GM12878 (cell line): ENCODE results near the gene WDR77. TPM values are rescaled to one million over a fixed set of nuclear protein-coding genes. Genes with fewer than 3 reads are reported as not detected.

ENCODE experiments used
- ATAC-seq: fragments of 200-7000 bp; cut with Tn5 transposase; 3 replicates; pipeline ENCODE4 v1.9.1; 2020; ENCODE audit warnings: mild to moderate bottlenecking, moderate library complexity
- BruUV-seq: library from RNA; stranded (reverse); fragments of 400-500 nt; replicated peaks from 2 replicates; lab custom pipeline; 2021; lab: Mats Ljungman, UMichigan
- CTCF ChIA-PET: fragments of 300-600 bp; sonication (Branson Sonifier 250); formaldehyde crosslinking; extraction: SDS; loops from one replicate; lab custom pipeline; 2021; ENCODE audit warnings: inconsistent platforms; lab: Yijun Ruan, JAX
- POLR2A ChIA-PET: fragments of 350-600 bp; formaldehyde crosslinking; extraction: SDS; loops from one replicate; lab custom pipeline; 2021; ENCODE audit warnings: inconsistent platforms; lab: Charles Lee
- RAD21 ChIA-PET: fragments of 300-600 bp; sonication (Branson Sonifier 250); formaldehyde crosslinking; loops from one replicate; lab custom pipeline; 2023; ENCODE audit warnings: antibody characterized with exemption; ENCODE audit not compliant: unreplicated experiment; lab: Charles Lee
- SMC1A ChIA-PET: fragments of 300-600 bp; sonication (Branson Sonifier 250); formaldehyde crosslinking; loops from one replicate; lab custom pipeline; 2023; ENCODE audit not compliant: unreplicated experiment, uncharacterized antibody; lab: Charles Lee
- DNase-seq: peaks from one replicate; pipeline ENCODE4 v3.0.0-alpha.2; 2011; ENCODE audit warnings: low read depth, low spot score
- FAIRE-seq: peaks from 3 replicates; lab custom pipeline; 2011; peaks lifted over from hg19 to GRCh38; lab: Jason Lieb, UNC
- H2AFZ ChIP-seq: 2 replicates; pipeline ENCODE4 v1.6.0; 2011; ENCODE audit warnings: low read depth, low read length, control low read depth; ENCODE audit not compliant: control insufficient read depth
- H3K27ac ChIP-seq: 2 replicates; pipeline ENCODE4 v1.5.1; 2011; ENCODE audit warnings: control low read depth; ENCODE audit not compliant: control insufficient read depth, insufficient read depth
- H3K27me3 ChIP-seq, 2 experiments: replicated peaks in 1 of 2; 2 replicates each; pipeline versions ENCODE4 v1.6.0 to v1.6.1; 2011; ENCODE audit warnings: low read length in 1 of 2; ENCODE audit not compliant: control insufficient read depth in 2 of 2, insufficient read depth in 2 of 2
- H3K36me3 ChIP-seq, 2 experiments: 2 replicates each; pipeline ENCODE4 v1.5.1; 2011; ENCODE audit warnings: low read length in 1 of 2; ENCODE audit not compliant: control insufficient read depth in 2 of 2, insufficient read depth in 2 of 2
- H3K4me1 ChIP-seq: 2 replicates; pipeline ENCODE4 v1.6.1; 2011; ENCODE audit warnings: mild to moderate bottlenecking, low read length, moderate library complexity, mixed read lengths; ENCODE audit not compliant: control insufficient read depth, insufficient read depth
- H3K4me2 ChIP-seq: 2 replicates; pipeline ENCODE4 v1.6.0; 2011; ENCODE audit warnings: control low read depth; ENCODE audit not compliant: control insufficient read depth, insufficient read depth
- H3K4me3 ChIP-seq: fragments of 200-600 bp; sonication (generic); 2 replicates; pipeline ENCODE4 v1.5.1; 2016
- H3K79me2 ChIP-seq: 2 replicates; pipeline ENCODE4 v1.6.0; 2011; ENCODE audit warnings: low read length; ENCODE audit not compliant: control insufficient read depth, insufficient read depth
- H3K9ac ChIP-seq: 2 replicates; pipeline ENCODE4 v1.8.0; 2011; ENCODE audit warnings: low read length, control low read depth, mixed read lengths; ENCODE audit not compliant: control insufficient read depth, insufficient read depth
- H3K9me3 ChIP-seq: replicated peaks from 3 replicates; pipeline ENCODE4 v1.5.1; 2011; ENCODE audit warnings: mild to moderate bottlenecking, low read length; ENCODE audit not compliant: control insufficient read depth, insufficient read depth
- H4K20me1 ChIP-seq: 2 replicates; pipeline ENCODE4 v1.6.0; 2011; ENCODE audit not compliant: control insufficient read depth, insufficient read depth
- BHLHE40 ChIP-seq, 2 experiments: fragments of 450-650 bp in 1 of 2; IDR thresholded peaks; 2 replicates each; pipeline ENCODE4 v1.6.1; 2011 to 2017; ENCODE audit warnings: low read depth in 2 of 2, borderline replicate concordance in 1 of 2, improper control_type of control experiment in 1 of 2, low read length in 1 of 2, mild to moderate bottlenecking in 1 of 2
- BMI1 ChIP-seq: fragments of 450-650 bp; IDR thresholded peaks from 2 replicates; pipeline ENCODE4 v1.6.1; 2016; ENCODE audit warnings: mild to moderate bottlenecking, moderate library complexity, borderline replicate concordance
- EED ChIP-seq: sonication (generic); IDR thresholded peaks from 2 replicates; pipeline ENCODE4 v1.6.1; 2016; ENCODE audit warnings: antibody characterized with exemption, low read depth
- HDAC2 ChIP-seq: fragments of 200-600 bp; sonication (generic); IDR thresholded peaks from 2 replicates; pipeline ENCODE4 v1.6.1; 2017
- POLR2A ChIP-seq: IDR thresholded peaks from 2 replicates; pipeline ENCODE4 v1.6.1; 2011; ENCODE audit warnings: low read depth, mild to moderate bottlenecking, low read length
- RAD21 ChIP-seq: IDR thresholded peaks from 2 replicates; pipeline ENCODE4 v1.6.1; 2011; ENCODE audit warnings: mild to moderate bottlenecking, low read depth, low read length, moderate library complexity; ENCODE audit not compliant: insufficient read depth
- RBBP5 ChIP-seq: fragments of 200-600 bp; sonication (generic); conservative IDR thresholded peaks from 2 replicates; pipeline ENCODE4 v1.6.1; 2016
- SIX5 ChIP-seq: IDR thresholded peaks from 2 replicates; pipeline ENCODE4 v1.6.1; 2011; ENCODE audit warnings: mild to moderate bottlenecking, low read depth, low read length, moderate library complexity; ENCODE audit not compliant: severe bottlenecking
- SREBF1 ChIP-seq: IDR thresholded peaks from 2 replicates; pipeline ENCODE4 v1.6.1; 2012; ENCODE audit warnings: mild to moderate bottlenecking, low read length
- TCF3 ChIP-seq: IDR thresholded peaks from 2 replicates; pipeline ENCODE4 v1.6.1; 2012; ENCODE audit warnings: low read depth, mild to moderate bottlenecking, low read length, borderline replicate concordance; ENCODE audit not compliant: insufficient read depth
- TCF7 ChIP-seq: IDR thresholded peaks from 2 replicates; pipeline ENCODE4 v1.6.1; 2014; ENCODE audit warnings: antibody characterized with exemption, borderline replicate concordance
- WGBS: methylation state at CpG from one replicate; pipeline ENCODE4 v1.1.6; 2016; ENCODE audit warnings: low lambda C conversion rate; ENCODE audit not compliant: insufficient replicate concordance, insufficient coverage; ENCODE audit errors: missing lambda C conversion rate; 5-methylcytosine and 5-hydroxymethylcytosine counted together
- in situ Hi-C: fragments of 300-500 bp; cut with MboI; formaldehyde crosslinking; loops from 9 replicates; pipeline ENCODE4 v1.14.3; 2018; ENCODE audit warnings: mixed read lengths
- intact Hi-C: fragments of 100-400 bp; cut with micrococcal nuclease; formaldehyde crosslinking; loops from one replicate; pipeline ENCODE4 v1.14.2; 2022; ENCODE audit not compliant: unreplicated experiment
- polyA plus RNA-seq, 11 experiments: library from polyadenylated mRNA; depleted of rRNA in 4 of 11; unstranded in 6 of 11; stranded (reverse) in 5 of 11; fragments of >200 nt; fragmentation: Nextera tagmentation in 4 of 11; fragmentation: Illumina TruSeq in 1 of 11; extraction: Ambion mirVana in 4 of 11; extraction: Trizol in 1 of 11; gene quantifications; 1 replicate in 1 of 11; 2 replicates in 10 of 11; pipeline versions ENCODE4 v1.2.1 to v1.2.3, GENCODE V29; 2011 to 2016; ENCODE audit warnings: inconsistent platforms in 2 of 11, missing spikeins in 2 of 11, low read depth in 1 of 11
- total RNA-seq, 4 experiments: library from RNA; depleted of rRNA in 3 of 4; stranded (reverse); fragments of >200 nt in 3 of 4; fragmentation: Illumina TruSeq in 1 of 4; extraction: Trizol in 1 of 4; gene quantifications; 2 replicates each; pipeline versions ENCODE4 v1.2.1 to v1.2.3, GENCODE V29; 2013 to 2021
- TF ChIP-seq, protein P1 (sequence below): fragments of 450-650 bp; IDR thresholded peaks from 2 replicates; pipeline ENCODE4 v1.6.1; 2017; ENCODE audit warnings: antibody characterized with exemption, mild to moderate bottlenecking, moderate library complexity
- TF ChIP-seq, protein P2 (sequence below): IDR thresholded peaks from 2 replicates; pipeline ENCODE4 v1.6.1; 2012; ENCODE audit warnings: low read depth, low read length, improper control_type of control experiment
- TF ChIP-seq, protein P3 (sequence below): fragments of 450-650 bp; IDR thresholded peaks from 2 replicates; pipeline ENCODE4 v1.6.1; 2017; ENCODE audit warnings: mild to moderate bottlenecking

WDR77 gene
- total and polyA plus RNA-seq, 10 of the 15 experiments (the other 5 are each of a cell fraction or from before 2014, with no cell fraction given), result 12.7 to 167 (median 67.1) TPM

DNA sequence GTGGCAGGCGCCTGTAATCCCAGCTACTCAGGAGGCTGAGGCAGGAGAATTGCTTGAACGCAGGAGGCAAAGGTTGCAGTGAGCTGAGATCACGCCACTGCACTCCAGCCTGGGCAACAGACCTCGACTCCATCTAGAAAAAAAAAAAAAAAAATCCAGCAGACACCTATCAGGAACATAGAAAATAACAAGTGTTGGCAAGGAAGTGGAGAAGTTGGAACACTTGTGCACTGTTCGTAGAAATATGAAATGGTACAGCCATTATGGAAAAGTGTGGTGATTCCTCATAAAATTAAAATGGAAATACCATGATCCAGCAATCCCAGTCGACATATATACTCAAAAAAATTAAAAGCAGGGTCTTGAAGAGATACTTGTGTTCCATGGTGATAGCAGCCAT is 12.7 kb upstream of the WDR77 start:
- POLR2A ChIA-PET, result interaction anchor here (0.6 to 0.7 kb wide), 2 partner anchors 1509 to 1551 kb away, joined by 3 to 6 read pairs; partner anchors contain the start of gene CSF1
- Histone ChIP-seq H3K27ac (no peak overlapping the region), H3K79me2 (no peaks in the 10 kb centered on the region), H3K4me3 (no peak overlapping the region), H3K4me2 (no peak overlapping the region), H3K36me3 (peaks cover 7 to 27% of the 10 kb centered on the region in 2 experiments), H2AFZ (no peak overlapping the region), H3K9me3 (no peaks in the 10 kb centered on the region), H3K27me3 (no peaks in the 10 kb centered on the region), H4K20me1 (no peaks in the 10 kb centered on the region), H3K9ac (no peak overlapping the region), H3K4me1 (no peaks in the 10 kb centered on the region)
- BruUV-seq, result no TSS peak
- RAD21 ChIA-PET, result interaction anchor here (1.3 kb wide), 1 partner anchor 14 kb away, joined by 3 read pairs; no protein-coding TSS in a partner anchor
- in situ Hi-C loops, result no loop called here
- SMC1A ChIA-PET, result interaction anchor here (0.6 to 2.3 kb wide), 5 partner anchors 9 to 230 kb away, joined by 3 to 8 read pairs (median 3); no protein-coding TSS in a partner anchor
- FAIRE-seq (no peak), DNase-seq (no peak), ATAC-seq (no peak)
- WGBS, result 99% methylated on average over 6 of the region's 6 CpGs
- intact Hi-C loops, result no loop called here
- TF ChIP-seq TCF3 (no peak), SREBF1 (no peak), RBBP5 (no peak), POLR2A (no peak), HDAC2 (no peak), SIX5 (no peak), EED (no peak), TCF7 (no peak), RAD21 (no peak), BMI1 (no peak), BHLHE40 (IDR thresholded peaks at IDR 0.05; ENCODE audit: borderline replicate concordance in 1 of 2, low read depth in 2 of 2, low read length in 1 of 2) (no peak)
- TF ChIP-seq, protein P1, sequence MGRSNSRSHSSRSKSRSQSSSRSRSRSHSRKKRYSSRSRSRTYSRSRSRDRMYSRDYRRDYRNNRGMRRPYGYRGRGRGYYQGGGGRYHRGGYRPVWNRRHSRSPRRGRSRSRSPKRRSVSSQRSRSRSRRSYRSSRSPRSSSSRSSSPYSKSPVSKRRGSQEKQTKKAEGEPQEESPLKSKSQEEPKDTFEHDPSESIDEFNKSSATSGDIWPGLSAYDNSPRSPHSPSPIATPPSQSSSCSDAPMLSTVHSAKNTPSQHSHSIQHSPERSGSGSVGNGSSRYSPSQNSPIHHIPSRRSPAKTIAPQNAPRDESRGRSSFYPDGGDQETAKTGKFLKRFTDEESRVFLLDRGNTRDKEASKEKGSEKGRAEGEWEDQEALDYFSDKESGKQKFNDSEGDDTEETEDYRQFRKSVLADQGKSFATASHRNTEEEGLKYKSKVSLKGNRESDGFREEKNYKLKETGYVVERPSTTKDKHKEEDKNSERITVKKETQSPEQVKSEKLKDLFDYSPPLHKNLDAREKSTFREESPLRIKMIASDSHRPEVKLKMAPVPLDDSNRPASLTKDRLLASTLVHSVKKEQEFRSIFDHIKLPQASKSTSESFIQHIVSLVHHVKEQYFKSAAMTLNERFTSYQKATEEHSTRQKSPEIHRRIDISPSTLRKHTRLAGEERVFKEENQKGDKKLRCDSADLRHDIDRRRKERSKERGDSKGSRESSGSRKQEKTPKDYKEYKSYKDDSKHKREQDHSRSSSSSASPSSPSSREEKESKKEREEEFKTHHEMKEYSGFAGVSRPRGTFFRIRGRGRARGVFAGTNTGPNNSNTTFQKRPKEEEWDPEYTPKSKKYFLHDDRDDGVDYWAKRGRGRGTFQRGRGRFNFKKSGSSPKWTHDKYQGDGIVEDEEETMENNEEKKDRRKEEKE, result no peak
- TF ChIP-seq, protein P2, sequence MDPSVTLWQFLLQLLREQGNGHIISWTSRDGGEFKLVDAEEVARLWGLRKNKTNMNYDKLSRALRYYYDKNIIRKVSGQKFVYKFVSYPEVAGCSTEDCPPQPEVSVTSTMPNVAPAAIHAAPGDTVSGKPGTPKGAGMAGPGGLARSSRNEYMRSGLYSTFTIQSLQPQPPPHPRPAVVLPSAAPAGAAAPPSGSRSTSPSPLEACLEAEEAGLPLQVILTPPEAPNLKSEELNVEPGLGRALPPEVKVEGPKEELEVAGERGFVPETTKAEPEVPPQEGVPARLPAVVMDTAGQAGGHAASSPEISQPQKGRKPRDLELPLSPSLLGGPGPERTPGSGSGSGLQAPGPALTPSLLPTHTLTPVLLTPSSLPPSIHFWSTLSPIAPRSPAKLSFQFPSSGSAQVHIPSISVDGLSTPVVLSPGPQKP, result no peak
- TF ChIP-seq, protein P3, sequence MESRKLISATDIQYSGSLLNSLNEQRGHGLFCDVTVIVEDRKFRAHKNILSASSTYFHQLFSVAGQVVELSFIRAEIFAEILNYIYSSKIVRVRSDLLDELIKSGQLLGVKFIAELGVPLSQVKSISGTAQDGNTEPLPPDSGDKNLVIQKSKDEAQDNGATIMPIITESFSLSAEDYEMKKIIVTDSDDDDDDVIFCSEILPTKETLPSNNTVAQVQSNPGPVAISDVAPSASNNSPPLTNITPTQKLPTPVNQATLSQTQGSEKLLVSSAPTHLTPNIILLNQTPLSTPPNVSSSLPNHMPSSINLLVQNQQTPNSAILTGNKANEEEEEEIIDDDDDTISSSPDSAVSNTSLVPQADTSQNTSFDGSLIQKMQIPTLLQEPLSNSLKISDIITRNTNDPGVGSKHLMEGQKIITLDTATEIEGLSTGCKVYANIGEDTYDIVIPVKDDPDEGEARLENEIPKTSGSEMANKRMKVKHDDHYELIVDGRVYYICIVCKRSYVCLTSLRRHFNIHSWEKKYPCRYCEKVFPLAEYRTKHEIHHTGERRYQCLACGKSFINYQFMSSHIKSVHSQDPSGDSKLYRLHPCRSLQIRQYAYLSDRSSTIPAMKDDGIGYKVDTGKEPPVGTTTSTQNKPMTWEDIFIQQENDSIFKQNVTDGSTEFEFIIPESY, result no peak
- CTCF ChIA-PET, result interaction anchor here (0.8 to 1.9 kb wide), 5 partner anchors 9 to 307 kb away, joined by 3 to 5 read pairs (median 3); no protein-coding TSS in a partner anchor
